Gastrocnemius medialis (tissue), 4 donors: ENCODE data around the gene ADAM23. TPM values are rescaled to one million over a fixed set of nuclear protein-coding genes. Genes with fewer than 3 reads are reported as not detected.

Source experiments
- ATAC-seq, 2 donors: fragments of 150-250 bp; one replicate each; pipeline ENCODE4 v1.9.1; 2016
- DNase-seq, 2 donors: peaks; one replicate each; pipeline ENCODE4 v3.0.0-alpha.2; 2019
- H3K27ac ChIP-seq, 4 donors: fragments of 200-600 bp; sonication (generic); 1 replicate in 1 of 4; 2 replicates in 3 of 4; pipeline ENCODE4 v1.5.1; 2016 to 2018; ENCODE audit warnings: mild to moderate bottlenecking in 2 of 4, moderate library complexity in 1 of 4
- H3K27me3 ChIP-seq, 3 donors: fragments of 200-600 bp; sonication (generic) in 2 of 3; 1 replicate in 1 of 3; 2 replicates in 2 of 3; pipeline versions ENCODE4 v1.5.1 to v1.6.0; 2016 to 2019; ENCODE audit warnings: mild to moderate bottlenecking in 1 of 3, moderate library complexity in 1 of 3
- H3K36me3 ChIP-seq, 2 donors: fragments of 200-600 bp; sonication (generic) in 1 of 2; one replicate each; pipeline ENCODE4 v1.5.1; 2017 to 2018
- H3K4me1 ChIP-seq, 2 donors: fragments of 200-600 bp; sonication (generic) in 1 of 2; one replicate each; pipeline ENCODE4 v1.5.1; 2016 to 2017; ENCODE audit warnings: mild to moderate bottlenecking in 2 of 2
- H3K4me3 ChIP-seq, 4 donors: fragments of 200-600 bp; sonication (generic) in 3 of 4; 1 replicate in 1 of 4; 2 replicates in 3 of 4; pipeline ENCODE4 v1.5.1; 2016 to 2019; ENCODE audit warnings: mild to moderate bottlenecking in 2 of 4
- H3K9me3 ChIP-seq, 3 donors: fragments of 200-600 bp; sonication (generic) in 2 of 3; 1 replicate in 1 of 3; 2 replicates in 2 of 3; pipeline ENCODE4 v1.5.1; 2016 to 2019
- POLR2A ChIP-seq, 2 donors: fragments of 450-650 bp; IDR thresholded peaks; one replicate each; pipeline ENCODE4 v1.6.1; 2017; ENCODE audit warnings: antibody characterized with exemption in 2 of 2, mild to moderate bottlenecking in 2 of 2, moderate library complexity in 2 of 2
- in situ Hi-C, 4 donors: fragments of 200-750 bp; cut with MboI; loops; one replicate each; pipeline versions ENCODE4 v1.15.0 to v1.8.0; 2017; ENCODE audit warnings: low sequenced_read_pairs in 4 of 4
- intact Hi-C: fragments of 100-400 bp; cut with DNase I; formaldehyde crosslinking; loops from one replicate; pipeline ENCODE4 v1.15.1; 2023; ENCODE audit warnings: low total_unique reads
- total RNA-seq, 4 donors: library from RNA; depleted of rRNA; stranded (reverse); fragments of >200 nt; gene quantifications; one replicate each; pipeline versions ENCODE4 v1.1.0 to v1.2.3, GENCODE V29; 2016
- TF ChIP-seq, protein P1 (sequence below), 5 experiments: fragments of 450-650 bp in 3 of 5; fragments of 200-600 bp in 2 of 5; sonication (generic) in 2 of 5; IDR thresholded peaks in 4 of 5; conservative IDR thresholded peaks in 1 of 5; 1 replicate in 4 of 5; 2 replicates in 1 of 5; pipeline ENCODE4 v1.5.1; 2016 to 2019; ENCODE audit warnings: antibody characterized with exemption in 5 of 5, mild to moderate bottlenecking in 3 of 5, moderate library complexity in 3 of 5

Gene ADAM23
- total RNA-seq, 4 donors from 2014 or later = 0.65 to 2.4 (median 1.6) TPM

- no peak overlapping the region for H3K27ac ChIP-seq
- H3K4me1 ChIP-seq = no peaks in the 10 kb centered on the region
- ATAC-seq (no peak), DNase-seq (no peak)
- TF ChIP-seq POLR2A (IDR thresholded peaks at IDR 0.05) = no peak
- TF ChIP-seq, protein P1, sequence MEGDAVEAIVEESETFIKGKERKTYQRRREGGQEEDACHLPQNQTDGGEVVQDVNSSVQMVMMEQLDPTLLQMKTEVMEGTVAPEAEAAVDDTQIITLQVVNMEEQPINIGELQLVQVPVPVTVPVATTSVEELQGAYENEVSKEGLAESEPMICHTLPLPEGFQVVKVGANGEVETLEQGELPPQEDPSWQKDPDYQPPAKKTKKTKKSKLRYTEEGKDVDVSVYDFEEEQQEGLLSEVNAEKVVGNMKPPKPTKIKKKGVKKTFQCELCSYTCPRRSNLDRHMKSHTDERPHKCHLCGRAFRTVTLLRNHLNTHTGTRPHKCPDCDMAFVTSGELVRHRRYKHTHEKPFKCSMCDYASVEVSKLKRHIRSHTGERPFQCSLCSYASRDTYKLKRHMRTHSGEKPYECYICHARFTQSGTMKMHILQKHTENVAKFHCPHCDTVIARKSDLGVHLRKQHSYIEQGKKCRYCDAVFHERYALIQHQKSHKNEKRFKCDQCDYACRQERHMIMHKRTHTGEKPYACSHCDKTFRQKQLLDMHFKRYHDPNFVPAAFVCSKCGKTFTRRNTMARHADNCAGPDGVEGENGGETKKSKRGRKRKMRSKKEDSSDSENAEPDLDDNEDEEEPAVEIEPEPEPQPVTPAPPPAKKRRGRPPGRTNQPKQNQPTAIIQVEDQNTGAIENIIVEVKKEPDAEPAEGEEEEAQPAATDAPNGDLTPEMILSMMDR (IDR thresholded peaks at IDR 0.05 in 4 of 5, conservative IDR thresholded peaks at IDR 0.05 in 1 of 5) = no peak
- in situ Hi-C loops (no loop called here), intact Hi-C loops (no loop called here)
- H3K9me3 ChIP-seq = no peaks in the 10 kb centered on the region
- no peak overlapping the region for H3K4me3 ChIP-seq
- no peaks in the 10 kb centered on the region for H3K36me3 ChIP-seq
- H3K27me3 ChIP-seq = no peaks in the 10 kb centered on the region
These were observed 172.2 kb downstream of the ADAM23 start for GRCh38 chr2:206615417-206616089.

GRCh38 chr2:206616151-206616550 lies 172.8 kb downstream of the ADAM23 start:
- H3K36me3 ChIP-seq = no peaks in the 10 kb centered on the region
- no peaks in the 10 kb centered on the region for H3K9me3 ChIP-seq
- in situ Hi-C loops (no loop called here), intact Hi-C loops (no loop called here)
- H3K4me3 ChIP-seq = no peak overlapping the region
- no peak overlapping the region for H3K27ac ChIP-seq
- TF ChIP-seq POLR2A (IDR thresholded peaks at IDR 0.05) = no peak
- TF ChIP-seq, protein P1 (IDR thresholded peaks at IDR 0.05 in 4 of 5, conservative IDR thresholded peaks at IDR 0.05 in 1 of 5) = no peak
- no peak for ATAC-seq
- H3K4me1 ChIP-seq = no peaks in the 10 kb centered on the region
- no peaks in the 10 kb centered on the region for H3K27me3 ChIP-seq
- DNase-seq = no peak

DNA sequence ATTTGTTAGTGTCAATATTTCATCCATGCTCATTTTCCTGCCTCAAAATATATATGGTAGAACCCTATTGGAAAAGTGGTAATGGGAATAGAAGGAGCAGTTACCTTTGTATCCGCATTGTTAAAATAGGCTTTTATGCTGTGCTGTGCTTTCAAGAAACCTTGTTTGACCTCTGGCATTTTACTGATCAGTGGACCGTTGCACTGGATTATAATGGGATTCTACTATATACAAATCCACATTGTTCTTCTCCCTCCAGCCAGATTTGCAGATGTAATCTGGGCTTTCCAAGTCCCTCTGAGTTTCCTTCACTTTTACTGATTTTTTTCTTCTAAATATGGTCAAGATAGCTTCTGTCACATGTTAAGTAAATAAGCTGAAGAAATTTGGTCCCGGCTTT lies 175.7 kb downstream of the ADAM23 start:
- DNase-seq (no peak), ATAC-seq (no peak)
- Histone ChIP-seq H3K27ac (no peak overlapping the region), H3K9me3 (no peaks in the 10 kb centered on the region), H3K4me1 (no peaks in the 10 kb centered on the region), H3K4me3 (no peak overlapping the region), H3K27me3 (no peaks in the 10 kb centered on the region), H3K36me3 (no peaks in the 10 kb centered on the region)
- in situ Hi-C loops = no loop called here
- intact Hi-C loops = no loop called here
- no peak for TF ChIP-seq POLR2A (IDR thresholded peaks at IDR 0.05)
- TF ChIP-seq, protein P1 (IDR thresholded peaks at IDR 0.05 in 4 of 5, conservative IDR thresholded peaks at IDR 0.05 in 1 of 5) = no peak

GRCh38 chr2:206626108-206626507 lies 182.8 kb downstream of the ADAM23 start:
- no peak overlapping the region for H3K4me3 ChIP-seq
- no peaks in the 10 kb centered on the region for H3K36me3 ChIP-seq
- in situ Hi-C loops = no loop called here
- TF ChIP-seq POLR2A (IDR thresholded peaks at IDR 0.05) = no peak
- TF ChIP-seq, protein P1 (IDR thresholded peaks at IDR 0.05 in 4 of 5, conservative IDR thresholded peaks at IDR 0.05 in 1 of 5) = no peak
- no peaks in the 10 kb centered on the region for H3K9me3 ChIP-seq
- no peaks in the 10 kb centered on the region for H3K4me1 ChIP-seq
- no peak overlapping the region for H3K27ac ChIP-seq
- ATAC-seq (no peak), DNase-seq (no peak)
- intact Hi-C loops = no loop called here
- no peaks in the 10 kb centered on the region for H3K27me3 ChIP-seq

GRCh38 chr2:206627632-206628031 lies 184.3 kb downstream of the ADAM23 start:
- no peaks in the 10 kb centered on the region for H3K4me1 ChIP-seq
- DNase-seq (no peak), ATAC-seq (no peak)
- H3K9me3 ChIP-seq = no peaks in the 10 kb centered on the region
- intact Hi-C loops = no loop called here
- in situ Hi-C loops = no loop called here
- no peak overlapping the region for H3K27ac ChIP-seq
- H3K27me3 ChIP-seq = no peaks in the 10 kb centered on the region
- no peaks in the 10 kb centered on the region for H3K36me3 ChIP-seq
- TF ChIP-seq POLR2A (IDR thresholded peaks at IDR 0.05) = no peak
- TF ChIP-seq, protein P1 (IDR thresholded peaks at IDR 0.05 in 4 of 5, conservative IDR thresholded peaks at IDR 0.05 in 1 of 5) = no peak
- no peak overlapping the region for H3K4me3 ChIP-seq
